ENCODE data around the gene DCTN4.
A peak's percentile ranks its signal among the peaks of the same experiment; 100 is the strongest.

Gene DCTN4

GRCh38 chr5:150789943-150790611 lies 31.3 kb upstream of the DCTN4 start:
- H3K27me3 ChIP-seq (ENCODE audit: insufficient read depth, low read length, poor library complexity), result no peaks in the 10 kb centered on the region
- TF ChIP-seq CTCF (IDR thresholded peaks at IDR 0.05; ENCODE audit: borderline replicate concordance, extremely low read depth, low read length, poor library complexity, severe bottlenecking), result no peak
- no peaks in the 10 kb centered on the region for H3K9me3 ChIP-seq (ENCODE audit: insufficient read depth, low read length, severe bottlenecking)
- H3K4me2 ChIP-seq (ENCODE audit: insufficient read depth, low read length), result peak overlapping the region; percentile 55
- H3K27ac ChIP-seq (ENCODE audit: low read length), result peak overlapping the region; percentile 75
- H3K4me1 ChIP-seq (ENCODE audit: insufficient read depth, low read length), result peaks cover 24% of the 10 kb centered on the region
- H2AFZ ChIP-seq (ENCODE audit: low read depth, low read length), result peak overlapping the region; percentile 8; the same call in 1 of the 2 replicates
- peak; percentile 99 for ATAC-seq (ENCODE audit: insufficient read depth, low read depth)
- peak; percentile 75 for DNase-seq
- peak overlapping the region; percentile 39 for H3K9ac ChIP-seq (ENCODE audit: low read depth, low read length)
- H3K4me3 ChIP-seq (ENCODE audit: low read depth in 1 of 2, low read length in 2 of 2), result peak overlapping the region in 1 of 2 experiments; percentile 22; a peak in 2 of 4 replicates
- peaks cover 67% of the 10 kb centered on the region for H3K79me2 ChIP-seq (ENCODE audit: insufficient read depth, low read length)
- H4K20me1 ChIP-seq (ENCODE audit: insufficient read depth, low read length), result 0 out of 2 replicates have a peak, but pooled peaks cover 4% of the 10 kb centered on the region
- peaks cover 3% of the 10 kb centered on the region; the same call in 1 of the 2 replicates for H3K36me3 ChIP-seq (ENCODE audit: insufficient read depth, low read length)

- DNase-seq (no peak), ATAC-seq (ENCODE audit: insufficient read depth, low read depth) (no peak)
- H3K4me3 ChIP-seq (ENCODE audit: low read depth in 1 of 2, low read length in 2 of 2), result peak overlapping the region in 1 of 2 experiments; percentile 22; a peak in 2 of 4 replicates
- no peaks in the 10 kb centered on the region for H3K36me3 ChIP-seq (ENCODE audit: insufficient read depth, low read length)
- 0 out of 2 replicates have a peak, but pooled peaks cover 4% of the 10 kb centered on the region for H4K20me1 ChIP-seq (ENCODE audit: insufficient read depth, low read length)
- H3K79me2 ChIP-seq (ENCODE audit: insufficient read depth, low read length), result peaks cover 72% of the 10 kb centered on the region
- no peaks in the 10 kb centered on the region for H3K27me3 ChIP-seq (ENCODE audit: insufficient read depth, low read length, poor library complexity)
- no peak for TF ChIP-seq EZH2 (IDR thresholded peaks at IDR 0.05; ENCODE audit: borderline replicate concordance, low read depth, low read length, severe bottlenecking)
- no peak for TF ChIP-seq CTCF (IDR thresholded peaks at IDR 0.05; ENCODE audit: borderline replicate concordance, extremely low read depth, low read length, poor library complexity, severe bottlenecking)
- H2AFZ ChIP-seq (ENCODE audit: low read depth, low read length), result no peak overlapping the region
- H3K4me1 ChIP-seq (ENCODE audit: insufficient read depth, low read length), result peaks cover 31% of the 10 kb centered on the region
- H3K9ac ChIP-seq (ENCODE audit: low read depth, low read length), result peak overlapping the region; percentile 39; the same call in 1 of the 2 replicates
- H3K4me2 ChIP-seq (ENCODE audit: insufficient read depth, low read length), result peak overlapping the region; percentile 55
- H3K27ac ChIP-seq (ENCODE audit: low read length), result peak overlapping the region; percentile 75
- no peaks in the 10 kb centered on the region for H3K9me3 ChIP-seq (ENCODE audit: insufficient read depth, low read length, severe bottlenecking)
These were observed 30.6 kb upstream of the DCTN4 start for GRCh38 chr5:150789450-150789849.

- no peaks in the 10 kb centered on the region for H3K36me3 ChIP-seq (ENCODE audit: insufficient read depth, low read length)
- H3K4me2 ChIP-seq (ENCODE audit: insufficient read depth, low read length), result no peak overlapping the region
- DNase-seq, result no peak
- H4K20me1 ChIP-seq (ENCODE audit: insufficient read depth, low read length), result 0 out of 2 replicates have a peak, but pooled peaks cover 4% of the 10 kb centered on the region
- 0 out of 2 replicates have a peak overlapping the region, but pooled peaks have one; percentile 75 for H3K27ac ChIP-seq (ENCODE audit: low read length)
- no peak for ATAC-seq (ENCODE audit: insufficient read depth, low read depth)
- no peak overlapping the region for H3K9ac ChIP-seq (ENCODE audit: low read depth, low read length)
- no peaks in the 10 kb centered on the region for H3K9me3 ChIP-seq (ENCODE audit: insufficient read depth, low read length, severe bottlenecking)
- H3K27me3 ChIP-seq (ENCODE audit: insufficient read depth, low read length, poor library complexity), result no peaks in the 10 kb centered on the region
- no peak overlapping the region for H3K4me3 ChIP-seq (ENCODE audit: low read depth in 1 of 2, low read length in 2 of 2)
- H2AFZ ChIP-seq (ENCODE audit: low read depth, low read length), result no peak overlapping the region
- peaks cover 35% of the 10 kb centered on the region for H3K4me1 ChIP-seq (ENCODE audit: insufficient read depth, low read length)
- no peak for TF ChIP-seq EZH2 (IDR thresholded peaks at IDR 0.05; ENCODE audit: borderline replicate concordance, low read depth, low read length, severe bottlenecking)
- TF ChIP-seq CTCF (IDR thresholded peaks at IDR 0.05; ENCODE audit: borderline replicate concordance, extremely low read depth, low read length, poor library complexity, severe bottlenecking), result no peak
- H3K79me2 ChIP-seq (ENCODE audit: insufficient read depth, low read length), result peaks cover 75% of the 10 kb centered on the region
These were observed 30.2 kb upstream of the DCTN4 start for GRCh38 chr5:150788977-150789376.

Measured in DND-41 (cell line).